Gastroesophageal sphincter (tissue), 4 donors: Measurements from ENCODE around the gene SLC25A13. TPM values are rescaled to one million over a fixed set of nuclear protein-coding genes. Genes with fewer than 3 reads are reported as not detected.
A peak's percentile ranks its signal among the peaks of the same experiment; 100 is the strongest.

ENCODE experiments used
- ATAC-seq: fragments of 150-250 bp; one replicate; pipeline ENCODE4 v1.9.1; 2016; ENCODE audit warnings: mild to moderate bottlenecking, moderate library complexity
- H3K27ac ChIP-seq, 4 donors: fragments of 200-600 bp; sonication (generic) in 3 of 4; 1 replicate in 3 of 4; 2 replicates in 1 of 4; pipeline ENCODE4 v1.5.1; 2016 to 2019
- H3K27me3 ChIP-seq: fragments of 200-600 bp; sonication (generic); one replicate; pipeline ENCODE4 v1.5.1; 2019
- H3K36me3 ChIP-seq, 2 donors: fragments of 200-600 bp; sonication (generic); one replicate each; pipeline ENCODE4 v1.5.1; 2019; ENCODE audit warnings: control low read depth in 1 of 2
- H3K4me1 ChIP-seq, 3 donors: fragments of 200-600 bp; sonication (generic); 1 replicate in 2 of 3; 2 replicates in 1 of 3; pipeline ENCODE4 v1.5.1; 2016 to 2019; ENCODE audit warnings: control low read depth in 2 of 3
- H3K4me3 ChIP-seq, 2 donors: fragments of 200-600 bp; sonication (generic); one replicate each; pipeline ENCODE4 v1.5.1; 2019; ENCODE audit warnings: mild to moderate bottlenecking in 1 of 2, moderate library complexity in 1 of 2
- H3K9me3 ChIP-seq, 3 donors: fragments of 200-600 bp; sonication (generic); one replicate each; pipeline ENCODE4 v1.5.1; 2017 to 2019; ENCODE audit warnings: control low read depth in 2 of 3
- EP300 ChIP-seq: sonication (generic); formaldehyde crosslinking; IDR thresholded peaks from one replicate; pipeline ENCODE4 v1.6.1; 2017; ENCODE audit warnings: antibody characterized with exemption, mild to moderate bottlenecking
- POLR2A ChIP-seq, 2 donors: fragments of 450-650 bp; IDR thresholded peaks; one replicate each; pipeline ENCODE4 v1.6.1; 2017; ENCODE audit warnings: antibody characterized with exemption in 2 of 2, mild to moderate bottlenecking in 2 of 2, moderate library complexity in 1 of 2
- POLR2AphosphoS5 ChIP-seq: sonication (generic); formaldehyde crosslinking; IDR thresholded peaks from one replicate; pipeline ENCODE4 v1.6.1; 2017; ENCODE audit warnings: antibody characterized with exemption
- WGBS, 2 donors: methylation state at CpG; one replicate each; pipeline ENCODE4 v1.1.5; 2018; ENCODE audit warnings: low coverage in 1 of 2; 5-methylcytosine and 5-hydroxymethylcytosine counted together
- total RNA-seq, 4 donors: library from RNA; depleted of rRNA; stranded (reverse); fragments of >200 nt; gene quantifications; one replicate each; pipeline ENCODE4 v1.1.0, GENCODE V29; 2016
- TF ChIP-seq, protein P1 (sequence below), 4 experiments: fragments of 200-600 bp in 2 of 4; fragments of 450-650 bp in 2 of 4; sonication (generic) in 1 of 4; IDR thresholded peaks; one replicate each; pipeline ENCODE4 v1.5.1; 2017 to 2019; ENCODE audit warnings: antibody characterized with exemption in 4 of 4, mild to moderate bottlenecking in 2 of 4, moderate library complexity in 2 of 4

SLC25A13 gene
- total RNA-seq, 4 donors from 2014 or later: 19.0 to 42.0 (median 28.0) TPM

GRCh38 chr7:96235281-96235680, 86.6 kb downstream of the SLC25A13 start:
- 77 to 90% methylated on average over 2 of the region's 2 CpGs for WGBS, 2 donors
- TF ChIP-seq, protein P1, sequence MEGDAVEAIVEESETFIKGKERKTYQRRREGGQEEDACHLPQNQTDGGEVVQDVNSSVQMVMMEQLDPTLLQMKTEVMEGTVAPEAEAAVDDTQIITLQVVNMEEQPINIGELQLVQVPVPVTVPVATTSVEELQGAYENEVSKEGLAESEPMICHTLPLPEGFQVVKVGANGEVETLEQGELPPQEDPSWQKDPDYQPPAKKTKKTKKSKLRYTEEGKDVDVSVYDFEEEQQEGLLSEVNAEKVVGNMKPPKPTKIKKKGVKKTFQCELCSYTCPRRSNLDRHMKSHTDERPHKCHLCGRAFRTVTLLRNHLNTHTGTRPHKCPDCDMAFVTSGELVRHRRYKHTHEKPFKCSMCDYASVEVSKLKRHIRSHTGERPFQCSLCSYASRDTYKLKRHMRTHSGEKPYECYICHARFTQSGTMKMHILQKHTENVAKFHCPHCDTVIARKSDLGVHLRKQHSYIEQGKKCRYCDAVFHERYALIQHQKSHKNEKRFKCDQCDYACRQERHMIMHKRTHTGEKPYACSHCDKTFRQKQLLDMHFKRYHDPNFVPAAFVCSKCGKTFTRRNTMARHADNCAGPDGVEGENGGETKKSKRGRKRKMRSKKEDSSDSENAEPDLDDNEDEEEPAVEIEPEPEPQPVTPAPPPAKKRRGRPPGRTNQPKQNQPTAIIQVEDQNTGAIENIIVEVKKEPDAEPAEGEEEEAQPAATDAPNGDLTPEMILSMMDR (IDR thresholded peaks at IDR 0.05): no peak
- no peak for TF ChIP-seq POLR2AphosphoS5
- TF ChIP-seq POLR2A (IDR thresholded peaks at IDR 0.05): no peak
- TF ChIP-seq EP300: no peak
- no peaks in the 10 kb centered on the region for H3K9me3 ChIP-seq
- no peak overlapping the region for H3K4me3 ChIP-seq
- H3K27ac ChIP-seq: peak overlapping the region in 3 of 4 donors; percentile 50 to 64 (median 61)
- H3K27me3 ChIP-seq: no peaks in the 10 kb centered on the region
- H3K4me1 ChIP-seq: peaks cover 0 to 45% (median 9%) of the 10 kb centered on the region in 3 donors
- no peak for ATAC-seq
- no peaks in the 10 kb centered on the region for H3K36me3 ChIP-seq

GRCh38 chr7:96233528-96234154, 88.3 kb downstream of the SLC25A13 start:
- Histone ChIP-seq H3K4me3 (no peak overlapping the region), H3K27me3 (no peaks in the 10 kb centered on the region), H3K9me3 (no peaks in the 10 kb centered on the region), H3K27ac (no peak overlapping the region), H3K36me3 (peaks cover 0 to 11% of the 10 kb centered on the region in 2 donors), H3K4me1 (peaks cover 0 to 45% (median 9%) of the 10 kb centered on the region in 3 donors)
- no peak for ATAC-seq
- WGBS, 2 donors: 84 to 99% methylated on average over 2 to 5 of the region's 5 CpGs
- TF ChIP-seq, protein P1 (IDR thresholded peaks at IDR 0.05): no peak

GRCh38 chr7:96233084-96233483, 88.8 kb downstream of the SLC25A13 start:
- Histone ChIP-seq H3K4me3 (no peak overlapping the region), H3K36me3 (peaks cover 0 to 16% of the 10 kb centered on the region in 2 donors), H3K9me3 (no peaks in the 10 kb centered on the region), H3K27ac (no peak overlapping the region), H3K27me3 (no peaks in the 10 kb centered on the region), H3K4me1 (peaks cover 0 to 43% (median 9%) of the 10 kb centered on the region in 3 donors)
- 87 to 96% methylated on average over 3 of the region's 3 CpGs for WGBS, 2 donors
- no peak for ATAC-seq
- no peak for TF ChIP-seq POLR2AphosphoS5
- TF ChIP-seq, protein P1 (IDR thresholded peaks at IDR 0.05): no peak
- TF ChIP-seq POLR2A (IDR thresholded peaks at IDR 0.05): no peak
- TF ChIP-seq EP300: no peak

GRCh38 chr7:96228760-96229159, 93.1 kb downstream of the SLC25A13 start:
- no peak overlapping the region for H3K27ac ChIP-seq
- peaks cover 0 to 16% of the 10 kb centered on the region in 2 donors for H3K36me3 ChIP-seq
- ATAC-seq: no peak
- H3K27me3 ChIP-seq: no peaks in the 10 kb centered on the region
- H3K4me1 ChIP-seq: peaks cover 0 to 2% (median 0%) of the 10 kb centered on the region in 3 donors
- no peak for TF ChIP-seq EP300
- WGBS, 2 donors: no CpG with 5 or more reads among the region's 22 CpGs
- H3K9me3 ChIP-seq: no peaks in the 10 kb centered on the region
- H3K4me3 ChIP-seq: no peak overlapping the region

DNA sequence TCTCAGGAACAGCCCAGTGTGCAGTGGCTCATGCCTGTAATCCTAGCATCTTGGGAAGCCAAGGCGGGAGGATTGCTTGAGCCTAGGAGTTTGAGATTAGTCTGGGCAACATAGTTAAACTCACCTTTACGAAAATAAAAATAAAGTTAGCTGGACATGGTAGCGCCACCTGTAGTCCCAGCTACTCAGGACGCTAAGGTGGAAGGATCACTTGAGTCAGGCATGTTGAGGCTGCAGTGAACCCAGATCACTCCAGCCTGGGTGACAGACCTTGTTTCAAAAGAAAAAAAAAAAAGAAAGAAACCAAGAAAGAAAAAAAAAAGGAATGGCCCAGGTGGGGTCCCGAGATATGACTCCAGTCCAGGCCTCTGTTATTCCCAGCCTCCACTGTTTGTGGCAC, 96.6 kb downstream of the SLC25A13 start:
- H3K4me1 ChIP-seq: no peaks in the 10 kb centered on the region
- WGBS, 2 donors: 87 to 93% methylated on average over 2 to 5 of the region's 5 CpGs
- no peak for ATAC-seq
- no peaks in the 10 kb centered on the region for H3K27me3 ChIP-seq
- H3K4me3 ChIP-seq: no peak overlapping the region
- H3K27ac ChIP-seq: no peak overlapping the region
- no peaks in the 10 kb centered on the region for H3K9me3 ChIP-seq
- TF ChIP-seq POLR2A (IDR thresholded peaks at IDR 0.05) (no peak), POLR2AphosphoS5 (no peak), EP300 (no peak)
- TF ChIP-seq, protein P1 (IDR thresholded peaks at IDR 0.05): no peak
- peaks cover 0 to 16% of the 10 kb centered on the region in 2 donors for H3K36me3 ChIP-seq
